NCI-H2107 treated with DMSO at 0.1 percent for 48 hours (cell line): Measurements from ENCODE around the gene STYXL1.
A peak's percentile ranks its signal among the peaks of the same experiment; 100 is the strongest.

Experiments
- DNase-seq: peaks from one replicate; lab custom pipeline; 2025; ENCODE audit not compliant: unreplicated experiment; lab: John Stamatoyannopoulos, UW

Gene STYXL1

DNA sequence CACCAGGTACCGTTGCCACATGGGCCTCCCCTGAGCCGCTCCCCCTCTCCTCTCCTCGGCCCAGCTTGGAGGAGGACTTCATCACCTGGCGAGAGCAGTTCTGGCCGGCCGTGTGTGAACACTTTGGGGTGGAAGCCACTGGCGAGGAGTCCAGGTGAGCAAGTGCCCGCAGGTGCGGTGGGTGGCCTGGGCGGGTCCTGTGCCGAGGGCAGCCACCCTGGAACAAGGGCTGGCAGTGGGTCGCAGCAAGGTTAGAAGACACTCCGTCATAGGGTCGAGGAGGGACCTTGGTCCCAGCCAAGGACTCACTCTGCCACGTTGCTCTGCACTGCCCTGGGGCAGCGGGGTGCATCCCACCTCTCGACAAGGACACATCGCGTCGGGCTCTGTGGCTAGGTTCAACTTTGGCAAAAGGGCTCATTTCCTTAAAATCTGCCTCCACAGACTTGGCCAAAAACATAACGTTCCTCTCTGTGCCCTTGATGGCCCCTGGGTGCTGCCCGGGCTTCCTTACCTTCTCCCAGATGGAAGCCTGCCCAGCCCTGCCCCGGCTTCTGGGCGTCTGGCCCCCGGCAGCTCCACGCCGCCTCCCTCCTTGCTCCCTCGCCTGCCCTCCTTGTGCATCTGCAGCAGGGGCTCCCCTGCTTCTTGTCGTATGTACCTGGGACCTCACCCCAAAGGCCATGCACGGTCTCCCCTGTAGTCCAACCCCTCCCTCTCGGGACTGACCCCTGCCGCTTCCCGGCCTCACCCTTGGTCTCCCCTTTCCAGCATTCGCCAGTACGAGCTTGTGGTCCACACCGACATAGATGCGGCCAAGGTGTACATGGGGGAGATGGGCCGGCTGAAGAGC, 66.1 kb downstream of the STYXL1 start:
- no peak for DNase-seq

DNA sequence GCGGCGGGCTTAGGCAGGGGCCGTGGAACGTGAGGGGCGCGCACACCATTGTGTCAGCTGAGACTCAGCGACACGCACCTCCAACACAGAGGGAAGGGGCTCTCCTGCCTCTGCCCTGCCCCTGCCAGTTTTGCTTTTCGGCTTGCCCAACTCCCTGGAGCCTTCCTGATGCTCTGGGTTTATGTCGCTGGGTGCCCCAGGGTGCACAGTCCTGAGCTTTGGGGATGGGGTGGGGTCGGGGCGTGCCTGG, 66.7 kb downstream of the STYXL1 start:
- no peak for DNase-seq

DNA sequence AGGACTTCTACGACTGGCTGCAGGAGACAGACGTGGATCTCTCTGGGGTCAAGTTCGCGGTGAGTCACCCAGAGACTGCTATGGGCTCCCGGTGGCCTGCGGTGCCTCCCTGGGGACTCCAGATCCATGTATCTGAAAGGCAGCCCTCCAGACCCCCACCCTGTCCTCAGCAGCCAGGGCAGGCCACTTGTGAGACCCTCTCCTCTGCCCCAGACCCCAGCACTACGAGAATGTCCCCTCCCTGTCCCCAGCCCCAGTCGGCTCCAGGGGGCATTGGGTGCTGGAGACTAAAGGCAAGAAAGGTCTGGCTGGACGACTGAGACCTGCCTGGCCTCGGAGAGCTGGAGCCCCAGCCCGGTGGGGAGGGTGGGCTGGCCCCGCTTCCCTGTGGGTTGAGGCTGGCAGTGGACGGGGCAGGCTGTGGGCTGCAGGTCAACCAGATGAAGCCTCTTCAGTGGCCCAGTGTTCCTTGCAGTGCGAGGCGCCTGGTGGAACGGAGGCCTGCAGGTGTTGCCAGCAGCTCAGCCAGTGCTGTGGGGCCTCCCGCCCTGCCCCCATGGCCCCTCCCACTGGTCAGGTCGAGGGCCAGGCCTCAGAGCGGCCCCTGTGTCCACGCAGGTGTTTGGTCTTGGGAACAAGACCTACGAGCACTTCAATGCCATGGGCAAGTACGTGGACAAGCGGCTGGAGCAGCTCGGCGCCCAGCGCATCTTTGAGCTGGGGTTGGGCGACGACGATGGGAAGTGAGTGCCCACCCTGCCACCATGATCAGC, 67.2 kb downstream of the STYXL1 start:
- DNase-seq, result no peak

DNA sequence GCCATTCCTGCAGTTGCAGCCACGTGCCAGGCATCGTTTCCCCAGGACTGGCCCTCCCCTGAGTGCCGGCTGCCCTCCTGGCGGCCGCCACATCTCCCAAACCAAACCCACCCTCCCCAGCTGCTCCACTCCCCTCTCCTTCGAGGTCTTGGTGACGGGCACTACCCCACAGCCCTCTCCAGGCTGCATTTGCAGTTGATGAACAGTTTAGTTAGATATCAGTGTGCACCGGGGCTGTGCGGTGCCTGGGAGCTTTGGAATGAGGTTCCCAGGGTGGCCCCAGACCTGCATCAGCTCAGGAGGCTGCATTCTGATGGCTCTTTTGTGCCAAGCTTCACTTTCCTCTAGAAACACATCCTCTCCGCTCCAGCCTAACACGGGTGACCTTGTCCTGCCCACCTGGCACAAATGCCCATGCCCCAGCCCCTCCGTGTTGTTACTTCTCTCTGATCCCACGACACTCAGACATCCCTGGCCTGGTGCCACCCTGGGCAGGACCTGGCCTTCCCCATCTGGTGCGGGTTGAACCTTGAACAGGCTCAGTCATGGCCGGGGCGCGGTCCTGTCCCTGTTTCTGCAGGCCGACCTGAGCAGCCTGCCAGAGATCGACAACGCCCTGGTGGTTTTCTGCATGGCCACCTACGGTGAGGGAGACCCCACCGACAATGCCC, 67.9 kb downstream of the STYXL1 start:
- DNase-seq, result no peak

DNA sequence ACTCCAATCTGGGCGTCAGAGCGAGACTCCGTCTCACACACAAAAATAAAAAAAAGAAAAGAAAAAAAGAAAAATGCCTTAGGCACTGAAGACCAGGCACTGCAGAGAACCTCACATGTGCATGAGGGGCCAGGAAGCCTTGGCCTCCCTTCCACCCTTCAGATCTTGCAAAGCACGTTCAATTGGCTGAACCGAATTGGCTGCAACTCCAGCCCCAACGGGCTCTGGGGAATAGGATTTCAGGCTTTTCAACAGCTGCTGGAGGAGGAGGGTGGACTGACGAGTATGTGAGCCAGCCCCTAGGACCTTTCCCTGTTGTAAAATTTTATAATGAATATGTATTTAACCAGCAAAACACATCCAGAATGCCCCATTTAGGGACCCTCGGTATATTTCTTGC, 70.1 kb downstream of the STYXL1 start:
- peak; percentile 55 for DNase-seq

DNA sequence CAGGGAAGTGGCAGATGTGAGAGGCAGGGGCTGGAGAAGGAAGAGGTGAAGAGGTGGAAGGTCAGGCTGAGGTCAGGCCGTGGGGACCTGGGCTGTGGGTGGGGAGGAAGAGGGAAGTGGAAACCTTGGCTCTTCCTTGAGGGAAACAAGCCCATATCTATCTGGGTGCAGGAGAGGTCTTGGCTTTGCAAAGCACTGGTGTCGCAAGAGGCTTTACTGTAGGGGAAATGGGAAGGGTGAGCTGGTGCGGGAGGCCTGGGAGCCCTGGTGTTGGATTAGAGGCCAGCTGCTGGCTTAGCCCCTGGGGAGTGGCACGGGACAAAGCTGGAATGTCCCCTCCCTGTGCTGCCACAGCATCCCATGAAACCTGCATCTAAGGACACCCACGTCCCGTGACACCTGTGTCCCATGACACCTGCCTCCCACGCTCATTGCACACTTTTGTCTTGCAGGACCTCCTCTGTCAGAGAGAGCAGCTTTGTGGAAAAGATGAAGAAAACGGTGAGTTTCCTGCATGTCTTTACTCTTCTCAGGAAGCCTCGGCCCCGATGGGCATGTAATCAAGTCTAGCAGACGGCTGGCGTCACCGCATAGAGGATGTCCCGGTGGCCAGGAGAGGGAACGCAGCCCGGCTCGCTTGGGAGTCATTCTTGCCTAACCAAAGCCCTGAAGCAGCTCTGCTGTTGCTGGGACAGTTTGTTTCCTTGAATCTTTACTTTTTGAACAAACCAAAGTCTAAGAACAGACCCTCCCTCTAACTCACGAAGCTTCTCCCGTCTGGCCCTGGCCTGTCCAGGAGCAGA, 75.6 kb downstream of the STYXL1 start:
- DNase-seq, result no peak

DNA sequence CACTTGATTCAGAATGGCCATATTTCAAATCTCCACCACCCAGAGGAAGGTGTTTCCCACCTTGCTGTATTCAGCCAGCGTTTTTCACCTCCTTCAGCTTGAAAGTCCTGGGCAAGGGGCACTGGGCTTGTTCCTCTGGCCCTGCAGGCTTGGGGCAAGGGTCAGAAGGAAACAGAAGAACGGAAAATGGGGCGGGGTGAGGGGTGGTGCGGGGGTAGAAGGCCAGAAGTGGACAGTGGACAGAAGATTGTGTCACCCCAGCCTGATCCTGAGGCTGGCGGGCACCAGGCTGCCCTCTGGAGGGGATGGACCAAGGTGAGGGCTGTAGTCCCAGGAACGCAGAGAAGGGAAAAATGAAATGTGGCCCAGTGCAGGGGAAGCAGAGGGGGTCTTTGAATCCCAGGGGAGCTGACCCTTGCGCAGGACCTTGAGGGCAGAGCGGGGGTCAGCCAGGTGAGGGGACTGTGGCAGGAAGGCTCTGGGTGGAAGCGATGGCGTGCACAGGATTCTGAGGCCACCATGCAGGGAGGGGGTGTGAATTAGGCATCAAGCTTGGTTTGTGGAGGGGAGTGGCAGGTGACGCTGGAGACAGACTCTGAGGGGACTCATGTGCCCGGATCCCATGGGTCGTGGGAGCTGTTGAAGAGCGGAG, 76.4 kb downstream of the STYXL1 start:
- no peak for DNase-seq

DNA sequence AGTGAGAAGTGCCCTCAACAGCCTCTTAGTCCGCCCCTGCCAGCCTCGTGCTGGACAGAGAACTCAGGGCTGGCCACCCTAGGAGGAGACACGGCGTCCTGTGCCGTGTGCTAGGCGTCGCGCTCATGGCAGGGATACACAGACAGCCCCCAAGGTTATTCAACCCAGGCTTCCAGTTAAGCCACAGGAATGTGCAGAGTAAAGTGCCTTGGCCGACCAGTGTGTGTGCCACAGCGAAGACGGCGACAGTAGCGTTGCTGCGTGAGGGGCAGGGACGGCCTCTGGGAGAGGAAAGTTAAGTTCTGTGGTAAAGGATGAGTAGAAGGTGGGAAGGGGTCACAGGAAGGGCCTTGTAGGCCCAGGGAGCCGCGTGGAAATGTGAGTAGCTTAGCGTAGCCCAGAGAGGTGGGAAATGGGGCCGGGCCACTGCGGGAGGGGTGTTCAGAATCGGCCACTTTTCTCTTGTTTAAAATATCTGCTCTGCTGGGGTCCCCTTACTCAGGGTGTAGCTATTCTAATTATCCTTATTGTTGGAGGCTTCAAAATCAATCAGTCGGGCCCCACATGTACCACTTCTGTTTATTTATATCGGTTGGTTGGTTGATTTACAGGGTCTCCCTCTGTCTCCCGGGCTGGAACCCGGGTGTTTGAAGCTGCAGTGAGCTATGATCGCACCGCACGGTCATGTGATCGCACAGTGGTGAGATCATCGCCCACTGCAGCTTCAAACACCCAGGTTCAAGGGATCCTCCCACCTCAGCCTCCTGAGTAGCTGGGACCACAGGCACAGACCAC, 77.9 kb downstream of the STYXL1 start:
- DNase-seq, result no peak

DNA sequence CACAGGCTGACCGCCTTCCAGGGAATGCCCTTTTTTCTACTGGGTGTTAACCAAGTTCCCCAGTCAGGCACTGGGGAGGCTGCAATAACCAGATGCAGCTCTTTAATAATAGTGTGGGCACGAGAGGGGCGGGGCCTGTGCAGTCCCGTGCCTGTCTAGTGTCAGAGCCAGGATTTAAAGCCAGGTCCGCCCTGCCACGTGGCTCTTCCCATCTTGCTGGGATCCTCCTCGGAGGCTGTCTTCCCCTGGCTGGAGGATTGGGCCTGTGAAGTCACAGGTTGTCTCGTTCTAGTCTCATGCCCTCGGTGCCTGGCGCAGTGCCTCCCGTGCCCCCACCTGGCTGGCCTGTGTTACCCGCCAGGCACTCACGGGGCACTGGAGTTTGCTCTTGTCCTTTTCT, 78.6 kb downstream of the STYXL1 start:
- DNase-seq, result no peak

DNA sequence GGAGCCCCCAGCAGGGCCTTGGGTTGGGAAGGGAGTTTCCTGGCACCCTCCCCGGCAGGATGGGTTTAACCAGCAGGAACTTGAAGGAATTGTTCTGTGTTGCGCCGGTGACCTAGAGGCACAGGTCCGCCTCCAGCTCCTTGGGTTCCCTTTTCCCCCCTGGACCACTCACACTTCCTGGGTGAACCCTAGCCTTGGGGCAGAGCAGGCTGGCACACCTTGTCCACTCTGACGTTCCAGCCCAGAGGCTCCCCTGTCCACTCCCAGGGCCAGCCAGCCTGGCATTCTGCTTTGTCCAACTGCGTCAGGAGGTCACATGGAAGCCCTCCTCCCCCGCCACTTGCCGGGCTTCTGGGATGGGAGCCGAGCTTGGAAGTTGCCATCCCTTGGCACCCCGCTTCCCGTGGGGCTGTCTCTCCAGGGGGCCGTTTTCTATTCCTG, 79.2 kb downstream of the STYXL1 start:
- no peak for DNase-seq

DNA sequence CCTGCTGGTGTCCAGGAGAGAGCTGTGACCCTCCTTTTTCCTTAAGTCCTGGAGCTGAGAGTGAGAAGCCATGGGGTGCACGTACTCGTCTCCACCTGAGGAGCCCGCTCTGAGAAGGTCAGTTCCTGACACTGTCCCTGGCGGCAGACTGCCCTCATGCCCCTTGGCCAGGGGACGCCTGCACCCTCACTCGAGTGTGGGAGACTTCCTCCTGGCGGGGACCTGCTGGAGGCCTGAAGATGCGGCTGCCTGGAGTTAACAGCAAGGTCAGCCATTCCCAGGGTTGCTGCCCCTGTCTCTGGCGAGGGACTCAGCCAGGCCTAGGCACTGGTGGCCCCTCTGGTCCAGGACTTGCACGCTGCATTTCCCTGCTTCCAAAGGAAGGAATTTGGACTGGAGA, 79.8 kb downstream of the STYXL1 start:
- DNase-seq, result no peak

DNA sequence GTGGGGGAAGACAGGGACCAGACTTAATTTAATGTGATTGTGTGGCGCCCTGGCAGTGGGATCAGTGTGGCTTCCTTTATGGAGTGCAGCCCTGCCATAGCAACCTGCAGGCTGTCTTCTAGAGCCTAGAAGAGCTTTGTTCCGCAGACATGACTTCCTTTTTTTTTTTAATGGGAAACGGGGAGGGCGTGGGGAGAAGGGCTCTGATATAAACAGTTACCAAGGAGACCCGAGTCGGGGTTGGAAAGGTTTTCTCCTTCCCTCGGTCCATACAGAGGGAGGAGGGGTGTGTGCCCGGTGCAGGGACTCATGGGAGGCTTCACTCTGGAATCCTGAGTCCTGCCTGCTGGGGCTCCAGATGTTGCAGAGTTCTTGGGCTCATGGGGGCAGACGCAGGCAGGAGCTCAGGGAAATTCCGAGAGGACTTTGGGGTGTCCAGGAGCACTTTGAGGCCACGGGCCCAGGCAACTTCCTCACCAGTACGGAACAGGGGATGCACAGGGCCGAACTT, 80.3 kb downstream of the STYXL1 start:
- peak; percentile 17 for DNase-seq

DNA sequence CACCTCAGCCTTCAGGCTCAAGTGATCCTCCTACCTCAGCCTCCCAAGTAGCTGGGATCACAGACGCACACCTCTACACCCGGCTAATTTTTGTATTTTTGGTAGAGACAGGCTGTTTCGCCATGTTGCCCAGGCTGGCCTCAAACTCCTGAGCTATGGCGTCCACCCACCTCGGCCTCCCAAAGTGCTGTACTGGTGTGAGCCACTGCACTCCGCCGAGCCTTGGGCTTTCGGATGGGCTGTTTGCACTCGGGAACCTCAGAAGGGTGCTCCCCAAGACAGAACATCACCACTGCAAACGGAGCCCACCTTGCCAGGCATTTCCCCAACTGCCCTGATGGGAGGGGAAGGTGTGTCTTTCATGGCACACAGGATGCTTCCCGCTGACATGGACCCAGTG, 80.7 kb downstream of the STYXL1 start:
- DNase-seq, result no peak

DNA sequence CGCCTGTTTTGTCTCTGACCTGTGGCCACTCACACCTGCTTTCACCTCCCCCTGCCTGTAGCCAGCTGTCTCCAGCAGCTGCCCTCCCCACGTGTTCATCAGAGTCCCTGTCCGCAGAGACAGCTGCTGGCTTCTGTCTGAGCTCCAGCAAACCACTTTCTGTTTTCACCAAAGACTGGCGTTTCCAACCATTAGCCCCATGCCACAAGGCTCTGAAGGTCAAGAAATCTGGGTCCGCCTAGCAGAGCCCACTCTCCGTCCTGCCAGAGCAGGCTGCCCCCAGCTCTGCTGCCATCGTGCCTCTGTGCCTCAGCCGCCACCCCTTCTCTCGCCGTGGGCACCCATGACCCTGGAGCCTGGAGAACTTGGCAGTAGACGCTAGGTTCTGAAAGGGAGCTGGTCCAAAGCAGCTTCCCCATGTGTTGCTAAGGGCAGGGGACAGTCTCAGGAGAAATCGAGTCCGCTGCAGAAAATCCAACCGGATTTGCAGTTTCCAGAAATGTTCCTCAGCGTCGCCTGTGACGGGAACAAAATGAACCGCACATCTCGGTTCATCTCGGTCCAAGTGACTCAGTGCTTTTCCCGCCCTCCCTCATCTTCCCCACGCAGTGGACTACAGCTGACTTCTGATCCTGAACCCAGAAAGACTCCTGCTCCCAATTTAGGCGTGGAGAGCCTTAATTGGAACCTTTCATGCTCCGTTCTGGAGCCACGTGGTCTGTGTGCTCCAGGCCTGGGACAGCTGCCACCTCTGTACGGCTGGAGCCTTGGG, 81.4 kb downstream of the STYXL1 start:
- DNase-seq, result peak; percentile 92

DNA sequence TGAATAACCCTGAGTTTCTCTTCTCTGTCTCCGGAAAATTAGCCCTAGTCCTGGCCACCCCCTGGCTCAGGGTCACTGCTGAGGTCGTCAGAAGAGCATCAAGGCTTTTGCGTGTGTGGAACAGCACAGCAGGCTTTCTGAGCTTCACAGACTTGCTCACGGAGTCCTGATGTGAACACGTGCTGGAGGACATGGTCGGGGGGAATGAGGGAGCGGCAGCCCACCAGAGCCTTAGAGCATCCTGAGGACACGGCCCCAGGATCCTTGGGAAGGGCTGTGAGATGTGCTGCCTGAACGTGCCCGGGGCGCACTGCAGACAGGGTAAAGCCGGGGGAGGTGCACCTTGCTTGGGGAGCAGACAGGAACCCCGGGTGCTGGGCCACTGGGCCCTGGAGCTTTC, 82.2 kb downstream of the STYXL1 start:
- DNase-seq, result no peak

DNA sequence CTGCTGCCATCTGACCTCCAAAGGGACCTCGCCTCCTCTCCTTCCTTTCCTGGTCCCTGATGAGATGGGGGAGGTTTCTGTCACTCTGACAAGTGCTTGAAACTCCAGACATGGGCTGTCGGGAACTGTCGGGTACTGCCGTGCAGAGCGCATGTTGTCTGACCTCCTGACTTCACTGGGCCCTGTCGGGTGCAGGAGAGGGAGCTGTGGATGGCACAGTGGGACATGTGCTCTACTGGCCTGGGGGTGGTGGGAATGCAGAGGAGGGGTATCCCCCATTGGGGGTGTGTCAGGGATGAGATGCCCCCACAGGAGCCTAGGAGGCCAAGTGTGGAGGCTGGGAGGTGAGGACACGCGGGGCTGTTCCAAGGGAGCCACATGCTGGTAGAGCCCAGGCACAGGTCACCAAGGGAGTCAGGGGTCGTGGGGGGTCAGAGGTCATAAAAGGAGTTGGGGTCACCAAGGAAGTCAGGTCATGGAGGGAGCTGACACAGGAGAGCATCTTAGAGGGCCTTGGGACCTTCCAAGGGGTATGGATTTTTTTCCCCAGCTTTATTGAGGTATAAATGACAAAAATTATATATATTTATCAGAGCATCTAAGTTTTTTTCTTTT, 84.3 kb downstream of the STYXL1 start:
- no peak for DNase-seq

DNA sequence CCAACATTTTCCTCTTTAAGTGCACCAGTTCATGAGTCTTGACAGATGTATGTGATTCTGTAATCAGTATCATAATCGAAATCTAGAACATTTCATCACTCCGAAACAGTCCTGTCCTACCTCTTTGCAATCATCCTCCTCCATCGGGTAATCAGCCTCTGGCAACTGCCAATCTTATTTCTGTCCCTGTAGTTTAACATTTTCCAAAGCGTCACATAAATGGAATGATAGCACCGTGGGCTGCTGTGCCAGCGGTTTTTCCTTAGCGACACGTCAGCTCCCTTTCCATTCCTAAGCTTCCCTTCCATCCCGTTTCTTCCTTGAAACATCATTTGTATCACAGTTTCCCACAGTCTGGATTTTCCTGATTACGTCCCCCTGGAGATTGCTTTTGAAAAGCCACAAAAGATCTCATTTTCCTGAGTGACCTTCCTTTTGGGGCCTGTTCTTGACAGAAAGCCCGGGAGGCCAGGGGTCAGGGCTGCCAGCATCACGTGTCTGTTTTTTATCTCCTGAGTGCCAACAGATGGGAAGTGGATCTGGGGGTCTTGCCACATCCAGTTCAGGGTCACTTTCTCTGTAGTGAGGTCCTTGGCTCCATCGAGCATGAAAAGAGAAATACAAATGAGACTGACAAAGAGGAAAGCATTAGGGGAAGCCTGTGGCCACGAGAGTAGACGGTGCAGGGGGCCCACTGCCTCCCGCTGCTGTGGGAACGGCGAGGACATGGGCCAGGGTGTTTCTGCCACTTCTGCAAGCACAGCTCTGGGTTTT, 85.0 kb downstream of the STYXL1 start:
- DNase-seq, result no peak

DNA sequence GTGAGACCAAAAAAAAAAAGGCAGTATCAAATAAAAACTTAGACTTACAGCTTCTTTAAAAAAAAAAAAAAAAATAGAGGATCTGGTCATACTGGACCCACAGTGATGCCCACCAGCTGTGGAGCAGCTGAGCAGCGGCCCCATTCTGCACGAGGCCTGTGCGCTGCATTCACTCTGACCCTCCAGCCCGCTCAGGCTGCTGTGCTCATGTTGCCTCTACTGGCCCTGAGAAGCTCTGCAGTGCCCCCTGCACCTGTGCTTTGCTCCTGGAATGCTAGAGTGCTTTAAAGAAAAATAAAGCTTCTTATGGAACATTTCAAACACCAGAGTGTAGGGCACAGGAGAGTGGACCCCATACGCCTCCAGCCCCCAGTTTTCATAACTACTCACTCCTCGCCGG, 86.6 kb downstream of the STYXL1 start:
- no peak for DNase-seq
